ENCODE measurements around the gene SENP3. TPM values are rescaled to one million over a fixed set of nuclear protein-coding genes. Genes with fewer than 3 reads are reported as not detected.

Gene SENP3
- total and polyA plus RNA-seq, 11 donors: 26.4 to 65.5 (median 29.1) TPM

GRCh38 chr17:7513850-7514419 lies 47.8 kb upstream of the SENP3 start:
- peak in 1 of 4 donors; percentile 10 for ATAC-seq

DNA sequence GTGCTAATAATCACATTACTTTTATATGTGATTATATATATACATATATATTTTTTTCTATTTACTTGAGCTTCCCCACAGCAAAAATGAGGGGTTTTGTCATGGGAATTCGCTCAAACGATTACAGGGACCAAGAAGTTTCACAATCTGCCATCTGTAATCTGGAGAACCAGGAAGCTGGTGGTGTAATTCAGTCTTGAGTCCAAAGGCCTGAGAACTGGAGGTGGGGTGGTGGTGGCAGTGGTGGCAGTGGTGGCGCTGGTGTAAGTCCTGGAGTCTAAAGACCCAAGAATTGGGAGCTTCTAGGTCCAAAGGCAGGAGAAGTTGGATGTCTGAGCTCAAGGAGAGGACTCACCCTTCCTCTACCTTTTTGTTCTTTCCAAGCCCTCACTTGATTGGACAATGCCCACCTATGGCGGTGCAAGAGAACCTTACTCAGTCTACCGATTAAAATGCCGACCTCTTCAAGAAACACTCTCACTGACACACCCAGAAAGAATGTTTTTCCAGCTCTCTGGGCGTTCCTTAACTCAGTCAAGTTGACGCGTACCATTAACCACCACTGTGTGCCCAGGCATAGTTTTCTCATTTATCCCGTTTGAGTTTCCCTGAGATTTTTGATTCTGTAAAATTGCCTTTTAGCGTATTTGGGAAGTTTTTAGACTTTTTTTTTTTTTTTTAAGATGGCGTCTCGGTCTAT lies 45.7 kb upstream of the SENP3 start:
- Histone ChIP-seq H3K27me3 (no peaks in the 10 kb centered on the region), H3K4me1 (peaks cover 0 to 15% (median 0%) of the 10 kb centered on the region in 12 donors), H3K9me3 (no peaks in the 10 kb centered on the region), H3K4me3 (no peak overlapping the region), H3K36me3 (peaks cover 3 to 39% (median 35%) of the 10 kb centered on the region in 9 donors), H3K27ac (no peak overlapping the region)
- WGBS, 4 donors: 86 to 92% (median 87%) methylated on average over 13 of the region's 13 CpGs
- intact Hi-C loops (cut with DNase I): loop anchor here in 5 of 10 donors (2.0 to 10.0 kb wide), 4 partner anchors 41 to 161 kb away; partner anchors contain the start of genes TNFSF13 (in 3 of the 5), SENP3 (in 2 of the 5), KCTD11 (in 1 of the 5) and TMEM95 (in 1 of the 5)
- DNase-seq (no peak), ATAC-seq (peak in 1 of 4 donors; percentile 21)
- TF ChIP-seq CTCF (IDR thresholded peaks at IDR 0.05) (no peak), POLR2A (IDR thresholded peaks at IDR 0.05) (no peak)

More at GRCh38 chr17:7513850-7514419, 47.8 kb upstream of the SENP3 start:
- Histone ChIP-seq H3K36me3 (peaks cover 3 to 60% (median 56%) of the 10 kb centered on the region in 9 donors), H3K9me3 (no peaks in the 10 kb centered on the region), H3K27me3 (no peaks in the 10 kb centered on the region), H3K4me1 (peaks cover 0 to 15% (median 0%) of the 10 kb centered on the region in 12 donors), H3K4me3 (no peak overlapping the region), H3K27ac (no peak overlapping the region)
- no peak for DNase-seq
- intact Hi-C loops (cut with DNase I): loop anchor here (1.0 to 10.0 kb wide), 6 partner anchors 43 to 159 kb away; partner anchors contain the start of genes SENP3 (in 6 of the 10), TNFSF13 (in 3 of the 10), KCTD11 (in 1 of the 10) and TMEM95 (in 1 of the 10)
- 75 to 80% (median 78%) methylated on average over 17 of the region's 17 CpGs for WGBS, 4 donors
- TF ChIP-seq POLR2A (IDR thresholded peaks at IDR 0.05): no peak
- TF ChIP-seq CTCF (IDR thresholded peaks at IDR 0.05): no peak

DNA sequence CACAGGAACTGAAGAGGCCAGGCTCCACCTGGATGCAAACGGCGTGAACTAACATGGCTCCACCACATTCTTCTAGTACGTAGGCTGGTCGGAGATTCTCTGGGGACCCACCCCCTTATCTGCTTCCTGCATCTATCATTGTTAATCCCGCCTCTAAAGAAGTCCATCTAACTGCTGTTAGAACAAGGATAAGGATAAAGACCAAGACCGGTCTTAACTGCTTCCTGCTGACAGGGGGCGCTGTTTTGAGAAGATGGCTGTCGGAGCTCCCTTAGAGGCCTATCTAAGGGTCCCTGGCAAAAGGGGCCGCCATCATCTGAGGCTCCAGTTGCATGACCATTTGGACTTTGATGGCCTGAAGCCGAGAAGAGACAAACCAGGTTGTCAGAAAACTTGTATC lies 38.7 kb upstream of the SENP3 start:
- ATAC-seq (peak in 2 of 4 donors; percentile 33 to 36), DNase-seq (peak in 4 of 5 donors; percentile 31 to 43 (median 35))
- Histone ChIP-seq H3K27ac (no peak overlapping the region), H3K27me3 (no peaks in the 10 kb centered on the region), H3K9me3 (peaks cover 0 to 2% (median 0%) of the 10 kb centered on the region in 12 donors), H3K4me3 (no peak overlapping the region), H3K36me3 (no peaks in the 10 kb centered on the region), H3K4me1 (no peaks in the 10 kb centered on the region)
- WGBS, 4 donors: 25 to 51% (median 36%) methylated on average over 10 of the region's 10 CpGs
- intact Hi-C loops (cut with DNase I): loop anchor here in 1 of 10 donors (2.0 kb wide), 1 partner anchor 38 kb away; the partner anchor contains the start of gene SENP3
- TF ChIP-seq CTCF (IDR thresholded peaks at IDR 0.05) (peak; percentile 29 to 62 (median 44)), POLR2A (IDR thresholded peaks at IDR 0.05) (no peak)

- H3K36me3 ChIP-seq: no peaks in the 10 kb centered on the region
- no peaks in the 10 kb centered on the region for H3K27me3 ChIP-seq
- H3K9me3 ChIP-seq: peaks cover 0 to 25% (median 12%) of the 10 kb centered on the region in 12 donors
- TF ChIP-seq CTCF (IDR thresholded peaks at IDR 0.05): no peak
- no peak for TF ChIP-seq POLR2A (IDR thresholded peaks at IDR 0.05)
- ATAC-seq (no peak), DNase-seq (no peak)
- intact Hi-C loops (cut with DNase I): no loop called here
- no peak overlapping the region for H3K4me3 ChIP-seq
- no peak overlapping the region for H3K27ac ChIP-seq
- no peaks in the 10 kb centered on the region for H3K4me1 ChIP-seq
These were observed 32.9 kb upstream of the SENP3 start for GRCh38 chr17:7528842-7529241.

Data from heart left ventricle (tissue), 16 donors.